HFFc6 (cell line): ENCODE measurements around the gene RSPO1. TPM values are rescaled to one million over a fixed set of nuclear protein-coding genes. Genes with fewer than 3 reads are reported as not detected.

Source experiments
- DNase-seq: peaks from one replicate; pipeline ENCODE4 v3.0.0-alpha.2; 2018
- H3K27ac Mint-ChIP-seq: 2 replicates; pipeline ENCODE4 v1.8.0; 2020; ENCODE audit warnings: mild to moderate bottlenecking, mixed read lengths
- H3K27me3 Mint-ChIP-seq: 2 replicates; pipeline ENCODE4 v1.8.0; 2021; ENCODE audit warnings: mild to moderate bottlenecking, moderate library complexity, mixed read lengths; ENCODE audit not compliant: insufficient read depth
- H3K36me3 Mint-ChIP-seq: 2 replicates; pipeline ENCODE4 v1.8.0; 2021; ENCODE audit warnings: low read depth, mixed read lengths
- H3K4me1 Mint-ChIP-seq: 2 replicates; pipeline ENCODE4 v1.8.0; 2020; ENCODE audit warnings: low read depth, mixed read lengths
- H3K4me3 Mint-ChIP-seq: 2 replicates; pipeline ENCODE4 v1.8.0; 2020; ENCODE audit warnings: mild to moderate bottlenecking, moderate library complexity, mixed read lengths
- H3K9me3 Mint-ChIP-seq: 2 replicates; pipeline ENCODE4 v1.8.0; 2020; ENCODE audit warnings: mild to moderate bottlenecking, mixed read lengths
- total RNA-seq, 6 experiments: library from RNA; stranded (reverse); fragmentation: NEBNext Ultra II Directional; extraction: Animal tissue kit (Norgen Biotek cat#: 25700); gene quantifications; 2 replicates in 1 of 6; 3 replicates in 5 of 6; pipeline ENCODE4 v1.2.3, GENCODE V29; 2021
- TF ChIP-seq, protein P1 (sequence below): fragments of 200-600 bp; sonication (generic); IDR thresholded peaks from 2 replicates; pipeline ENCODE4 v1.5.0; 2021; ENCODE audit warnings: antibody characterized with exemption, mild to moderate bottlenecking

RSPO1 gene
- total RNA-seq, 6 experiments from 2014 or later = not detected

DNA sequence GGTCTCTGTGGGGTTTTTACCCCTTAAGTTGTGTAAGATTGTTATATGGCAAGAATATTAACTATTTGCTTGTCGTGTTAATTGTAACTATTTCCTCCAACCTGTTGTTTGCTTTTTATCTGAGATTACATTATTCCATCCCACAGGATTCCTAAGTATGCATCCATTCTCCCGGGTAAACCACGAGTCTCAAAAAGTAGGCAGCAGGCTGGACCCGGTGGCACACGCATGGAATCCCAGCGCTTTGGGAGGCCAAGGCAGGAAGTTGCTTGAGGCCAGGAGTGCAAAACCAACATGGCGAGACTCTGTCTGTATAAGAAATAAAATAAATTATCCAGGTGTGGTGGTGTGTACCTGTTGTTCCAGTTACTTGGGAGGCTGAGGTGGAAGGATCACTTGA is 12.6 kb upstream of the RSPO1 start:
- H3K4me1 Mint-ChIP-seq = no peaks in the 10 kb centered on the region
- no peak overlapping the region for H3K27ac Mint-ChIP-seq

DNA sequence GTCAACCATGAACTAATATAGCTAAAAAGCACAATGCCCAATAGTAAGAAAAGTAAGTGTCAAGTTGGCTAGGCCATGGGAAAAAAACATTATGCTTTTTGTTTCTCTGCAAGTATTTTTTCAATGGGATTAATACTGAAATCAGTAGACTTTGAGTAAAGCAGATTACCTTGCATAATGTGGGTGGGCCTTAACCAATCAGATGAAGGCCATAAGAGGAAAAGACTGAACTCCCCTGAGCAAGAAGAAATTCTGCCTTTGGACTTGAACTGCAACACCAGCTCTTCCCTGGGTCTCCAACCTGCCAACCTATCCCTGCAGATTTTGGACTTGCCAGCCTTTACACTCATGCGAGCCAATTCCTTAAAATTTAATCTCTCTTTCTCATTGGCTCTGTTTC is 6.4 kb upstream of the RSPO1 start:
- Mint-ChIP-seq H3K27ac (no peak overlapping the region), H3K4me3 (no peak overlapping the region), H3K27me3 (peaks cover 23% of the 10 kb centered on the region), H3K4me1 (no peaks in the 10 kb centered on the region), H3K36me3 (no peaks in the 10 kb centered on the region), H3K9me3 (no peaks in the 10 kb centered on the region)
- TF ChIP-seq, protein P1, sequence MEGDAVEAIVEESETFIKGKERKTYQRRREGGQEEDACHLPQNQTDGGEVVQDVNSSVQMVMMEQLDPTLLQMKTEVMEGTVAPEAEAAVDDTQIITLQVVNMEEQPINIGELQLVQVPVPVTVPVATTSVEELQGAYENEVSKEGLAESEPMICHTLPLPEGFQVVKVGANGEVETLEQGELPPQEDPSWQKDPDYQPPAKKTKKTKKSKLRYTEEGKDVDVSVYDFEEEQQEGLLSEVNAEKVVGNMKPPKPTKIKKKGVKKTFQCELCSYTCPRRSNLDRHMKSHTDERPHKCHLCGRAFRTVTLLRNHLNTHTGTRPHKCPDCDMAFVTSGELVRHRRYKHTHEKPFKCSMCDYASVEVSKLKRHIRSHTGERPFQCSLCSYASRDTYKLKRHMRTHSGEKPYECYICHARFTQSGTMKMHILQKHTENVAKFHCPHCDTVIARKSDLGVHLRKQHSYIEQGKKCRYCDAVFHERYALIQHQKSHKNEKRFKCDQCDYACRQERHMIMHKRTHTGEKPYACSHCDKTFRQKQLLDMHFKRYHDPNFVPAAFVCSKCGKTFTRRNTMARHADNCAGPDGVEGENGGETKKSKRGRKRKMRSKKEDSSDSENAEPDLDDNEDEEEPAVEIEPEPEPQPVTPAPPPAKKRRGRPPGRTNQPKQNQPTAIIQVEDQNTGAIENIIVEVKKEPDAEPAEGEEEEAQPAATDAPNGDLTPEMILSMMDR = no peak
- DNase-seq = no peak

More for the DNA sequence above, 12.6 kb upstream of the RSPO1 start:
- Mint-ChIP-seq H3K27me3 (peaks cover 29% of the 10 kb centered on the region), H3K4me3 (no peak overlapping the region), H3K36me3 (no peaks in the 10 kb centered on the region), H3K9me3 (no peaks in the 10 kb centered on the region)
- TF ChIP-seq, protein P1 = no peak
- DNase-seq = no peak

DNA sequence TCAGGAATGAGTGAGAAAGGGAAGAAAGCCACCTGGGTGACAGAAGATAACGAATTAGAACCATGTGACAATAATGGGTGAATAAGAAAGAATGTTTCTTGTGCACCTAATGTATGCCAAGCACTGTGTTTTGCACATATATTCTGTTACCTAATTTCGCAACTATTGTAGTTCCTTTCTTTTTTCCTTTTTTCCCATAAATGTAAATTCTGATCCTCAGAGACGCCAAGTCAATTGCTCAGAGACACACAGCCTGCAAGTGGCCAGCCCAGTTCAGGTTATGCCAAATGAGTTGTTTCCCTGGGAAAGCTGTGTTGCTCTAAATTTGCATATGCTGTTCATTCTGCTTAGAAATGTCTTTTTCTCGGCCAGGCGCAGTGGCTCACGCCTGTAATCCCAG is 1.7 kb upstream of the RSPO1 start:
- Mint-ChIP-seq H3K27me3 (peaks cover 47% of the 10 kb centered on the region), H3K9me3 (no peaks in the 10 kb centered on the region), H3K4me1 (no peaks in the 10 kb centered on the region; the same call in 1 of the 2 replicates), H3K36me3 (no peaks in the 10 kb centered on the region), H3K4me3 (no peak overlapping the region), H3K27ac (no peak overlapping the region)
- TF ChIP-seq, protein P1 = no peak
- no peak for DNase-seq

DNA sequence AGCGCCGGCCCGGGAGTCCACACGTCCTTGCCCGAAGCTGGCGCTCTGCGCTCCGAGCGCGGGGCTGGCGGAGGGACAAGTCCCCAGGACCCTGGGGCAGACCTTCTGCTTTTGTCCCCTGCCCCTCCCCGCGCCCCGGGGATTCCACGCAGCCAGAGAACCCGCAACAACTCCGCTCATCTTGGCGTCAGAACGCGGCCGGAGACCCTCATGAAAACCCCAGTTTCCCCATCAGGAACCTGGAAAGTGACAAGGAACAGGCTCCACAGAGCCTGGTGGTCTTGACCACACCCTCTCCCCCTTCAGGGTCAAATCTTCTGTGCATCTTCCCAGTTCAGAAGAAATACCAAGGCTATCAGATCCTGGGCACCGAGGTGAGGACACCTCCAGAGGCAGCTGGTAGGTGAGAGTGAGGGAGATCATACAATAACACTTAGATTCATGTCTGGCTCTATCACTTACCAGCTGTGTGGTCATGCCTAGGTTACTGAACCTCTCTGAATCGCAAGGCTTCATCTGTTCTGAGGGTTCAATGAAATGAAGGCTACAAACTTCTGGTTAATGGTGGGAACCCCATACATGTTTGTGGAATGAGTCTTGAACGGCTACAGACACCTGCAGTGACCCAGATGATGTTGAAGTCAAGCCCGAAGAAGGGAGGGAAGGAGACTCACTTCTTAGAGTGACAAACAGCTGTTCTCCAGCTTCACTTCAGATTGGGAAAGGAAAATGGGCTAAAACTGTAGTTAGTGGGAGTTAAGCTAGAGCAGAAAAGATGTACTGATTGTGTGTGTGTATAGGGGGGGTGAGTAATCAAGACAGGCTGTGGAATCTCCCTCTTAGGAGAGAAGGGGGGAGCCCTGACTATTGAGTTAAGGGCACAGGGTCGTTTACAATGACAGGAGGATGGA is 555 bp upstream of the RSPO1 start:
- H3K4me3 Mint-ChIP-seq = no peak overlapping the region
- no peaks in the 10 kb centered on the region for H3K36me3 Mint-ChIP-seq

DNA sequence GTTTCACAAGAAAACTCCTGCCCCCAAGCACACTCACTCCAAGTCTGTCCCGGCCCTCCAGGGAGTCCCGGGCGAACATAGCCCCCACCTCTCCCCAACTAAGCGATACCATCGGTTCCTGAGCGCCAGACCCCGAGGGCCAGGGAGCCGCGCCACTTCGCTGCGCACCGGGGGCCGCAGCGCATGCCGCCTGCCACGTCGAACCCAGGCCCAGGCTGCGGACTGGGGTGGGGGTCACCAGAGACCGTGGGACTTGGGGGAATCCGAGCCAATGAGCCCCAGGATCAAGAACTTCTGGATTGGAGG is 801 bp downstream of the RSPO1 start:
- H3K9me3 Mint-ChIP-seq = no peaks in the 10 kb centered on the region
- H3K27me3 Mint-ChIP-seq = peaks cover 71% of the 10 kb centered on the region
- H3K4me1 Mint-ChIP-seq = no peaks in the 10 kb centered on the region; the same call in 1 of the 2 replicates
- DNase-seq = no peak
- no peak overlapping the region for H3K27ac Mint-ChIP-seq
- H3K36me3 Mint-ChIP-seq = no peaks in the 10 kb centered on the region
- H3K4me3 Mint-ChIP-seq = no peak overlapping the region
- TF ChIP-seq, protein P1 = no peak

More for the DNA sequence above, 555 bp upstream of the RSPO1 start:
- Mint-ChIP-seq H3K27me3 (peaks cover 58% of the 10 kb centered on the region), H3K9me3 (no peaks in the 10 kb centered on the region), H3K27ac (no peak overlapping the region), H3K4me1 (no peaks in the 10 kb centered on the region; the same call in 1 of the 2 replicates)
- DNase-seq = no peak
- TF ChIP-seq, protein P1 = no peak
